Peyer's patch (tissue), 4 donors: ENCODE measurements around the gene FER. TPM values are rescaled to one million over a fixed set of nuclear protein-coding genes. Genes with fewer than 3 reads are reported as not detected.

Experiments
- DNase-seq, 3 donors: peaks; one replicate each; pipeline ENCODE4 v3.0.0-alpha.2; 2017 to 2019
- H3K27ac ChIP-seq, 4 donors: fragments of 200-600 bp; sonication (generic); one replicate each; pipeline ENCODE4 v1.5.1; 2016 to 2019
- H3K27me3 ChIP-seq, 2 donors: fragments of 200-600 bp; sonication (generic); one replicate each; pipeline ENCODE4 v1.5.1; 2019
- H3K36me3 ChIP-seq, 3 donors: fragments of 200-600 bp; sonication (generic); one replicate each; pipeline ENCODE4 v1.5.1; 2016 to 2019
- H3K4me1 ChIP-seq, 4 donors: fragments of 200-600 bp; sonication (generic); one replicate each; pipeline ENCODE4 v1.5.1; 2016 to 2019
- H3K4me3 ChIP-seq, 4 donors: fragments of 200-600 bp; sonication (generic); 1 replicate in 3 of 4; 2 replicates in 1 of 4; pipeline ENCODE4 v1.5.1; 2016 to 2019; ENCODE audit warnings: mild to moderate bottlenecking in 1 of 4
- H3K9me3 ChIP-seq, 4 donors: fragments of 200-600 bp; sonication (generic); one replicate each; pipeline ENCODE4 v1.5.1; 2016 to 2019; ENCODE audit warnings: mild to moderate bottlenecking in 1 of 4
- CTCF ChIP-seq, 6 experiments: fragments of 450-650 bp in 4 of 6; fragments of 200-600 bp in 2 of 6; sonication (generic) in 1 of 6; IDR thresholded peaks; one replicate each; pipeline ENCODE4 v1.5.1; 2017 to 2019; ENCODE audit warnings: antibody characterized with exemption in 6 of 6, mild to moderate bottlenecking in 3 of 6, moderate library complexity in 1 of 6
- POLR2A ChIP-seq, 2 donors: fragments of 450-650 bp; IDR thresholded peaks; one replicate each; pipeline ENCODE4 v1.5.1; 2017; ENCODE audit warnings: antibody characterized with exemption in 2 of 2, mild to moderate bottlenecking in 2 of 2, moderate library complexity in 2 of 2
- total RNA-seq, 4 donors: library from RNA; depleted of rRNA; stranded (reverse); fragments of >200 nt; gene quantifications; one replicate each; pipeline ENCODE4 v1.1.0, GENCODE V29; 2016

FER gene
- total RNA-seq, 4 donors from 2014 or later = 8.4 to 104 (median 12.5) TPM

- peaks cover 0 to 4% (median 0%) of the 10 kb centered on the region in 4 donors for H3K9me3 ChIP-seq
- peaks cover 0 to 6% (median 0%) of the 10 kb centered on the region in 3 donors for H3K36me3 ChIP-seq
- no peak for DNase-seq
- H3K4me1 ChIP-seq = no peaks in the 10 kb centered on the region
- no peaks in the 10 kb centered on the region for H3K27me3 ChIP-seq
- H3K4me3 ChIP-seq = no peak overlapping the region
- H3K27ac ChIP-seq = no peak overlapping the region
- TF ChIP-seq POLR2A (IDR thresholded peaks at IDR 0.05) (no peak), CTCF (IDR thresholded peaks at IDR 0.05) (no peak)
These were observed 54.1 kb downstream of the FER start for GRCh38 chr5:108801776-108802175.

- Histone ChIP-seq H3K4me3 (no peak overlapping the region), H3K27me3 (no peaks in the 10 kb centered on the region), H3K36me3 (no peaks in the 10 kb centered on the region), H3K9me3 (no peaks in the 10 kb centered on the region), H3K4me1 (no peaks in the 10 kb centered on the region), H3K27ac (no peak overlapping the region)
- TF ChIP-seq POLR2A (IDR thresholded peaks at IDR 0.05) (no peak), CTCF (IDR thresholded peaks at IDR 0.05) (no peak)
- no peak for DNase-seq
These were observed 63.0 kb downstream of the FER start for GRCh38 chr5:108810717-108811116.

- Histone ChIP-seq H3K36me3 (no peaks in the 10 kb centered on the region), H3K4me1 (no peaks in the 10 kb centered on the region), H3K4me3 (no peak overlapping the region), H3K27me3 (no peaks in the 10 kb centered on the region), H3K9me3 (no peaks in the 10 kb centered on the region), H3K27ac (no peak overlapping the region)
- TF ChIP-seq POLR2A (IDR thresholded peaks at IDR 0.05) = no peak
- TF ChIP-seq CTCF (IDR thresholded peaks at IDR 0.05) = no peak
- no peak for DNase-seq
These were observed 66.0 kb downstream of the FER start for GRCh38 chr5:108813673-108814072.

- Histone ChIP-seq H3K4me3 (no peak overlapping the region), H3K4me1 (no peaks in the 10 kb centered on the region), H3K36me3 (no peaks in the 10 kb centered on the region), H3K27ac (no peak overlapping the region), H3K27me3 (no peaks in the 10 kb centered on the region), H3K9me3 (no peaks in the 10 kb centered on the region)
- no peak for DNase-seq
- TF ChIP-seq CTCF (IDR thresholded peaks at IDR 0.05) (no peak), POLR2A (IDR thresholded peaks at IDR 0.05) (no peak)
These were observed 66.9 kb downstream of the FER start for GRCh38 chr5:108814551-108814950.

- H3K4me1 ChIP-seq = no peaks in the 10 kb centered on the region
- H3K27ac ChIP-seq = no peak overlapping the region
- no peak for DNase-seq
- H3K9me3 ChIP-seq = no peaks in the 10 kb centered on the region
- H3K36me3 ChIP-seq = no peaks in the 10 kb centered on the region
- H3K27me3 ChIP-seq = no peaks in the 10 kb centered on the region
- TF ChIP-seq CTCF (IDR thresholded peaks at IDR 0.05) = no peak
- no peak for TF ChIP-seq POLR2A (IDR thresholded peaks at IDR 0.05)
- H3K4me3 ChIP-seq = no peak overlapping the region
These were observed 71.0 kb downstream of the FER start for GRCh38 chr5:108818613-108819272.

- no peak for DNase-seq
- no peaks in the 10 kb centered on the region for H3K27me3 ChIP-seq
- no peaks in the 10 kb centered on the region for H3K9me3 ChIP-seq
- H3K36me3 ChIP-seq = no peaks in the 10 kb centered on the region
- no peak overlapping the region for H3K4me3 ChIP-seq
- TF ChIP-seq POLR2A (IDR thresholded peaks at IDR 0.05) (no peak), CTCF (IDR thresholded peaks at IDR 0.05) (no peak)
- no peak overlapping the region for H3K27ac ChIP-seq
- no peaks in the 10 kb centered on the region for H3K4me1 ChIP-seq
These were observed 73.3 kb downstream of the FER start for GRCh38 chr5:108820983-108821382.
